GM21786 (cell line): ENCODE measurements around the gene OS9.

Experiments
- ATAC-seq: cut with Tn5 transposase; IDR thresholded peaks from one replicate; pipeline ENCODE4 v1.9.1; 2021; ENCODE audit not compliant: unreplicated experiment

OS9 gene

GRCh38 chr12:57722716-57723629 lies 29.0 kb downstream of the OS9 start:
- ATAC-seq, result no peak

- no peak for ATAC-seq
Observed at GRCh38 chr12:57723630-57723962, 29.7 kb downstream of the OS9 start.

- no peak for ATAC-seq
Observed at GRCh38 chr12:57724003-57724935, 30.3 kb downstream of the OS9 start.

- no peak for ATAC-seq
Observed at GRCh38 chr12:57724936-57725740, 31.2 kb downstream of the OS9 start.

GRCh38 chr12:57725851-57726150 lies 31.9 kb downstream of the OS9 start:
- ATAC-seq, result no peak

- no peak for ATAC-seq
Observed at GRCh38 chr12:57726151-57726883, 32.4 kb downstream of the OS9 start.

GRCh38 chr12:57726884-57727757 lies 33.2 kb downstream of the OS9 start:
- ATAC-seq, result no peak

- ATAC-seq, result no peak
Observed at GRCh38 chr12:57727758-57728395, 33.9 kb downstream of the OS9 start.

- ATAC-seq, result no peak
Observed at GRCh38 chr12:57729321-57729844, 35.5 kb downstream of the OS9 start.

GRCh38 chr12:57730336-57731067 lies 36.6 kb downstream of the OS9 start:
- ATAC-seq, result no peak

- no peak for ATAC-seq
Observed at GRCh38 chr12:57731411-57732080, 37.6 kb downstream of the OS9 start.

GRCh38 chr12:57732270-57732669 lies 38.3 kb downstream of the OS9 start:
- ATAC-seq, result no peak

- no peak for ATAC-seq
Observed at GRCh38 chr12:57732726-57733593, 39.0 kb downstream of the OS9 start.

GRCh38 chr12:57733928-57734327 lies 40.0 kb downstream of the OS9 start:
- ATAC-seq, result no peak

GRCh38 chr12:57734591-57734990 lies 40.7 kb downstream of the OS9 start:
- ATAC-seq, result no peak

GRCh38 chr12:57735198-57735855 lies 41.4 kb downstream of the OS9 start:
- no peak for ATAC-seq
